ENCODE results near the gene OVCH2.
A peak's percentile ranks its signal among the peaks of the same experiment; 100 is the strongest.
"Not testable (repeated sequence)": the region's sequence is repeated elsewhere in the genome, so short reads cannot be mapped to it uniquely, and the experiment has no call there.

OVCH2 gene, protein sequence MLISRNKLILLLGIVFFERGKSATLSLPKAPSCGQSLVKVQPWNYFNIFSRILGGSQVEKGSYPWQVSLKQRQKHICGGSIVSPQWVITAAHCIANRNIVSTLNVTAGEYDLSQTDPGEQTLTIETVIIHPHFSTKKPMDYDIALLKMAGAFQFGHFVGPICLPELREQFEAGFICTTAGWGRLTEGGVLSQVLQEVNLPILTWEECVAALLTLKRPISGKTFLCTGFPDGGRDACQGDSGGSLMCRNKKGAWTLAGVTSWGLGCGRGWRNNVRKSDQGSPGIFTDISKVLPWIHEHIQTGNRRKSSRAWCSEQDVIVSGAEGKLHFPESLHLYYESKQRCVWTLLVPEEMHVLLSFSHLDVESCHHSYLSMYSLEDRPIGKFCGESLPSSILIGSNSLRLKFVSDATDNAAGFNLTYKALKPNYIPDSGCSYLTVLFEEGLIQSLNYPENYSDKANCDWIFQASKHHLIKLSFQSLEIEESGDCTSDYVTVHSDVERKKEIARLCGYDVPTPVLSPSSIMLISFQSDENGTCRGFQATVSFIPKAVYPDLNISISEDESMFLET

GRCh38 chr11:7706377-7706776, at the start of gene OVCH2:
Gene OVCH2, minus strand, starts transcription at chr11:7706477. Its CDS starts 83 bp downstream, at chr11:7706394.
- DNase-seq (ENCODE audit: low read depth in 1 of 2, low spot score in 1 of 2) = no peak
- in situ Hi-C loops (cut with HindIII; ENCODE audit: low pct_unique_long_range_greater_than_20kb, low sequenced_read_pairs) = no loop called here

DNA sequence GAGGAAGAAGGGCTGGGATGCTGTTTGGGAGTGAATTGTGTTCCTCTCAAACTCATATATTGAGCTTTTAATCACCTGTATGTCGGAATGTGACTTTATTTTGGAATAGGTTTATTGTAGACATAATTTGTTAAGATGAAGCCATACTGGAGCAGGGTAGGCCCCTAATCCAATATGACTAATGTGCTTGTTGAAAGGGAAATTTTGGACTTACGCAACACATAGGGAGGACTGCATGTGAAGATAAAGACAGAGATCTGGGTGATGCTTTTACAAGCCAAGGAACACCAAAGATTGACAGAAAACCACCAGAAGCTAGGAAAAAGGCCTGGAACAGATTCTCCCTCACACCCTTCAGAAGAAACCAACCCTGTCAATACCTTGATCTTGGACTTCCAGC, 43.2 kb upstream of the OVCH2 start:
- DNase-seq (ENCODE audit: low read depth in 1 of 2, low spot score in 1 of 2) = no peak
- in situ Hi-C loops (cut with HindIII; ENCODE audit: low pct_unique_long_range_greater_than_20kb, low sequenced_read_pairs) = no loop called here

More at GRCh38 chr11:7706377-7706776, at the start of gene OVCH2:
- TF ChIP-seq JUND (IDR thresholded peaks at IDR 0.05; ENCODE audit: low read depth) = no peak

GRCh38 chr11:7734767-7735166, 28.5 kb upstream of the OVCH2 start:
- in situ Hi-C loops (cut with HindIII; ENCODE audit: low pct_unique_long_range_greater_than_20kb, low sequenced_read_pairs); DNase-seq (ENCODE audit: low read depth in 1 of 2, low spot score in 1 of 2): not testable (repeated sequence)

More for the DNA sequence above, 43.2 kb upstream of the OVCH2 start:
- TF ChIP-seq JUND (IDR thresholded peaks at IDR 0.05; ENCODE audit: low read depth) = no peak

DNA sequence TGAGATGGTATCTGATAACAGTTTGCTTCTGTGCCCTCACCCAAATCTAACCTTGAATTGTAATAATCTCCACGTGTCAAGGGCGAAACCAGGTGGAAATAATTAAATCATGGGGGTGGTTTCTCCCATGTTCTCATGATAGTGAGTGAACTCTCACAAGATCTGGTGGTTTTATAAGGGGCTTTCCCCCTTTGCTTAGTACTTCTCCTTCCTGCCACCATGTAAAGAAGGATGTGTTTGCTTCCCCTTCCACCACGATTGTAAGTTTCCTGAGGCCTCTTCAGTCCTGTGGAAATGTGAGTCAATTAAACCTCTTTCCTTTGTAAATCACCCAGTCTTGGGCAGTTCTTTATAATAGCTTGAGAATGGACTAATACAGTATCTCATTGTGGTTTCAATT, 8.5 kb upstream of the OVCH2 start:
- TF ChIP-seq JUND (IDR thresholded peaks at IDR 0.05; ENCODE audit: low read depth) = no peak
- DNase-seq (ENCODE audit: low read depth in 1 of 2, low spot score in 1 of 2) = no peak
- in situ Hi-C loops (cut with HindIII; ENCODE audit: low pct_unique_long_range_greater_than_20kb, low sequenced_read_pairs) = no loop called here

DNA sequence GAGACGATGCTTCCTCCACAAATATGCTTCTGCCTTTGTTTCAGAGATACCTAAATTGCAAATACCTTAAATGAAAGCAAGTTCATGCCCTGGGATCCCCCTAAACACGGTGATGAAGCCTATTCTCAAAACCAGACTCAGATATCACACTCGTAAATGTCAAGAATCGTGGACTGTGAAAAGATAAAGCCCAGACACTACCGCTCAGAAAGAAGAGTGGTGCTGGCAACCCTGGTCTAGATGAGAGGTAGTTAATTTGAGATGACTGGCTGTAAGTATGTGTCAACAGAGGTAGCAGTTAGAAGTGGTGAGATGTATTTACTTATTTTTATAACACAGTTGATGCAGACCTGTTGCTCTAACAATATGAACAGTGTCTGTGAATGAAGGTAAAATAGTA, 2.5 kb downstream of the OVCH2 start:
- TF ChIP-seq JUND (IDR thresholded peaks at IDR 0.05; ENCODE audit: low read depth) = no peak
- in situ Hi-C loops (cut with HindIII; ENCODE audit: low pct_unique_long_range_greater_than_20kb, low sequenced_read_pairs) = no loop called here
- no peak for DNase-seq (ENCODE audit: low read depth in 1 of 2, low spot score in 1 of 2)

DNA sequence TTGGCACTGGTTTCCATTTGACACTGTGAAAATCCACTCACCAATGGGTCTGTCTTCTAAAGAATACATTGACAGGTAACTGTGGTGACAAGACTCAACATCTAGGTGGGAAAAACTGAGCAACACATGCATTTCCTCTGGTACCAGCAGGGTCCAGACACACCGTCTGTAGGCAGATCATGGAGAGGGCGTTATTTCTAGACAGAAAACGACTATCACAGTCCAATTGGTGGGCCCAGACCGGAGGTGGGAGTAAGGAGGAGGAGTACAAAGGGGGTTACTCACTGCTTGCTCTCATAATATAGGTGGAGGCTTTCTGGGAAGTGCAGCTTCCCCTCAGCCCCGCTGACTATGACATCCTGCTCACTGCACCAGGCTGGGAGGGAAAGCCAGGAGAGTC, 9.9 kb downstream of the OVCH2 start:
- TF ChIP-seq JUND (IDR thresholded peaks at IDR 0.05; ENCODE audit: low read depth) = no peak
- no peak for DNase-seq (ENCODE audit: low read depth in 1 of 2, low spot score in 1 of 2)
- in situ Hi-C loops (cut with HindIII; ENCODE audit: low pct_unique_long_range_greater_than_20kb, low sequenced_read_pairs) = no loop called here

GRCh38 chr11:7694235-7694634, 12.0 kb downstream of the OVCH2 start:
- in situ Hi-C loops (cut with HindIII; ENCODE audit: low pct_unique_long_range_greater_than_20kb, low sequenced_read_pairs) = no loop called here
- DNase-seq (ENCODE audit: low read depth in 1 of 2, low spot score in 1 of 2) = no peak
- no peak for TF ChIP-seq JUND (IDR thresholded peaks at IDR 0.05; ENCODE audit: low read depth)

- in situ Hi-C loops (cut with HindIII; ENCODE audit: low pct_unique_long_range_greater_than_20kb, low sequenced_read_pairs) = no loop called here
- no peak for DNase-seq (ENCODE audit: low read depth in 1 of 2, low spot score in 1 of 2)
- no peak for TF ChIP-seq JUND (IDR thresholded peaks at IDR 0.05; ENCODE audit: low read depth)
Measured at GRCh38 chr11:7692426-7692825, 13.9 kb downstream of the OVCH2 start.

GRCh38 chr11:7691759-7692350, 14.4 kb downstream of the OVCH2 start:
- DNase-seq (ENCODE audit: low read depth in 1 of 2, low spot score in 1 of 2) = no peak
- in situ Hi-C loops (cut with HindIII; ENCODE audit: low pct_unique_long_range_greater_than_20kb, low sequenced_read_pairs) = no loop called here
- no peak for TF ChIP-seq JUND (IDR thresholded peaks at IDR 0.05; ENCODE audit: low read depth)

DNA sequence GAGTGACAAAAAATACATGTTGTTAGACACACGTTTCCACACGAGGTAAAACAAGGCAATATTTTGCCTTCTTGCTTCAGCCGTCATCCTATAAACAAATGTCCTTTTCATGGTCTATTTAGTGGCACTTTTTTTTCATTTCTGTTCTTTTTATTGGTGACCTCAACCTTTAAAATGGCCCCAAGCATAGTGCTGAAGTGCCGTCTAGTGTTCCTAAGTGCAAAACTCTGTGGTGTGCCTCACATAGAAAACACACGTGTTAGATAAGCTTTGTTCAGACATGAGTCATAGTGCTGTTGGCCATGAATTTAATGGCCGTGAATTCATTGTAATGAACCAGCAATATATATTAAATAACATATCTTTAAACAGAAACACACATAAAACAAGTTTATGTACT, 15.6 kb downstream of the OVCH2 start:
- DNase-seq (ENCODE audit: low read depth in 1 of 2, low spot score in 1 of 2) = no peak
- TF ChIP-seq JUND (IDR thresholded peaks at IDR 0.05; ENCODE audit: low read depth) = no peak
- in situ Hi-C loops (cut with HindIII; ENCODE audit: low pct_unique_long_range_greater_than_20kb, low sequenced_read_pairs) = no loop called here

DNA sequence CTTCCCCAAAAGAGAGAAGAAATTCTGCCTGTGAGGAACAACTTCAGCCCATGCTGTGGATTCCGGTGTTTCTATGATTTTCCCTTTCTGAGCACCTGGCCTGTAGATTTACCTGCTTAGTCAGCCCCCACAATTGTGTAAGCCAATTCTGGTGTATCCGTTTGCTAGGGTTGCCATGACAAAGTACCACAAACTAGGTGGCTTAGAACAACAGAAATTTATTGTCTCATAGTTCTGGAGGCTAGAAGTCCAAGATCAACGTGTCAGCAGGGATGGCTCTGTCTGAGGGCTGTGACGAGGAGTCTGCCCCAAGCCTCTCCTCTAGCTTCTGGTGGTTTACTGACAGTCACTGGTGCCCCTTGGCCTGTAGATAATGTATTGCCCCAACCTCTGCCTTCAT, 17.0 kb downstream of the OVCH2 start:
- in situ Hi-C loops (cut with HindIII; ENCODE audit: low pct_unique_long_range_greater_than_20kb, low sequenced_read_pairs) = no loop called here
- TF ChIP-seq JUND (IDR thresholded peaks at IDR 0.05; ENCODE audit: low read depth) = no peak
- no peak for DNase-seq (ENCODE audit: low read depth in 1 of 2, low spot score in 1 of 2)

DNA sequence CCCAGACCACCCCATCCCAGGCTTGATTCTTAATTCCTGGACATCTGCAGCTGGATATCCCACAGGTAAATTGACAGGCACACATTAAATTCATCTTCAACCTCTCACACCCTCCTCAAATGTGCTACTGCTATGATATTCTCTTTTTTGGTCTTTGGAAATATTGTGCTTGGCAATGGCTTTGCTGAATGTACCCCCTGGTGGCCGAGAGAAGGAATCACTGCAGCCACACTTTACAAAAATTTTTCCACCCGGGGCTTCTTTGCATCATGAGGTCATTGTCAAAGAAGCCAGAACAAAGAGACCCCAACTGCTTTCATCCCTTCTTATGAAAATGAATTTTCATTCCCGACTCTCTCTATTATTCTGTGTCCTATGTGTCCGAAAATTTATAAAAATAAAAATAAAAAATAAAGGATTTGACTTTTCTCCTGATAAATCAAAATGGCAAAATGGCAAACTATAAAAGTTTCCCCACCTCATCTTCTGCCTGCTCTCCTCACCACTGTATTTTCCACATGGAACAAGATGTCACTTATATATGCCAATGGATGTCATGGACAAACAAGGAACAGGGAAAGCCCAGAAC, 17.9 kb downstream of the OVCH2 start:
- DNase-seq (ENCODE audit: low read depth in 1 of 2, low spot score in 1 of 2) = peak in 1 of 2 experiments; percentile 31
- no peak for TF ChIP-seq JUND (IDR thresholded peaks at IDR 0.05; ENCODE audit: low read depth)
- in situ Hi-C loops (cut with HindIII; ENCODE audit: low pct_unique_long_range_greater_than_20kb, low sequenced_read_pairs) = no loop called here

GRCh38 chr11:7687386-7687785, 18.9 kb downstream of the OVCH2 start:
- in situ Hi-C loops (cut with HindIII; ENCODE audit: low pct_unique_long_range_greater_than_20kb, low sequenced_read_pairs) = no loop called here
- TF ChIP-seq JUND (IDR thresholded peaks at IDR 0.05; ENCODE audit: low read depth) = no peak
- no peak for DNase-seq (ENCODE audit: low read depth in 1 of 2, low spot score in 1 of 2)

All from T47D (cell line).